HFFc6 (cell line): Measurements from ENCODE around the gene SMIM36. TPM values are rescaled to one million over a fixed set of nuclear protein-coding genes. Genes with fewer than 3 reads are reported as not detected.
"Not testable (repeated sequence)": the region's sequence is repeated elsewhere in the genome, so short reads cannot be mapped to it uniquely, and the experiment has no call there.

Experiments used
- DNase-seq: peaks from one replicate; pipeline ENCODE4 v3.0.0-alpha.2; 2018
- H3K27ac Mint-ChIP-seq: 2 replicates; pipeline ENCODE4 v1.8.0; 2020; ENCODE audit warnings: mild to moderate bottlenecking, mixed read lengths
- H3K27me3 Mint-ChIP-seq: 2 replicates; pipeline ENCODE4 v1.8.0; 2021; ENCODE audit warnings: mild to moderate bottlenecking, moderate library complexity, mixed read lengths; ENCODE audit not compliant: insufficient read depth
- H3K36me3 Mint-ChIP-seq: 2 replicates; pipeline ENCODE4 v1.8.0; 2021; ENCODE audit warnings: low read depth, mixed read lengths
- H3K4me1 Mint-ChIP-seq: 2 replicates; pipeline ENCODE4 v1.8.0; 2020; ENCODE audit warnings: low read depth, mixed read lengths
- H3K4me3 Mint-ChIP-seq: 2 replicates; pipeline ENCODE4 v1.8.0; 2020; ENCODE audit warnings: mild to moderate bottlenecking, moderate library complexity, mixed read lengths
- H3K9me3 Mint-ChIP-seq: 2 replicates; pipeline ENCODE4 v1.8.0; 2020; ENCODE audit warnings: mild to moderate bottlenecking, mixed read lengths
- CTCF ChIP-seq: fragments of 200-600 bp; sonication (generic); IDR thresholded peaks from 2 replicates; pipeline ENCODE4 v1.5.0; 2021; ENCODE audit warnings: antibody characterized with exemption, mild to moderate bottlenecking
- total RNA-seq, 6 experiments: library from RNA; stranded (reverse); fragmentation: NEBNext Ultra II Directional; extraction: Animal tissue kit (Norgen Biotek cat#: 25700); gene quantifications; 2 replicates in 1 of 6; 3 replicates in 5 of 6; pipeline ENCODE4 v1.2.3, GENCODE V29; 2021

Gene SMIM36
- total RNA-seq, 6 experiments from 2014 or later, result not detected

GRCh38 chr17:55448681-55449080, 62.6 kb downstream of the SMIM36 start:
- peak overlapping the region; percentile 58; the same call in 1 of the 2 replicates for H3K27ac Mint-ChIP-seq
- H3K9me3 Mint-ChIP-seq, result no peaks in the 10 kb centered on the region
- peak; percentile 51 for DNase-seq
- no peaks in the 10 kb centered on the region for H3K36me3 Mint-ChIP-seq
- no peak for TF ChIP-seq CTCF
- H3K4me1 Mint-ChIP-seq, result peaks cover 49% of the 10 kb centered on the region
- peak overlapping the region; percentile 43; the same call in 1 of the 2 replicates for H3K4me3 Mint-ChIP-seq
- H3K27me3 Mint-ChIP-seq, result peaks cover 4% of the 10 kb centered on the region

GRCh38 chr17:55446581-55447205, 64.6 kb downstream of the SMIM36 start:
- no peak for DNase-seq
- H3K9me3 Mint-ChIP-seq, result no peaks in the 10 kb centered on the region
- no peaks in the 10 kb centered on the region for H3K36me3 Mint-ChIP-seq
- peaks cover 4% of the 10 kb centered on the region; the same call in 1 of the 2 replicates for H3K27me3 Mint-ChIP-seq
- no peak overlapping the region for H3K4me3 Mint-ChIP-seq
- peaks cover 40% of the 10 kb centered on the region for H3K4me1 Mint-ChIP-seq
- no peak overlapping the region for H3K27ac Mint-ChIP-seq
- no peak for TF ChIP-seq CTCF

- H3K27me3 Mint-ChIP-seq, result not testable (repeated sequence)
Observed at GRCh38 chr17:55446004-55446403, 65.2 kb downstream of the SMIM36 start.

GRCh38 chr17:55444471-55445441, 66.5 kb downstream of the SMIM36 start:
- Mint-ChIP-seq H3K9me3 (no peaks in the 10 kb centered on the region), H3K4me3 (no peak overlapping the region), H3K27me3 (peaks cover 4% of the 10 kb centered on the region; the same call in 1 of the 2 replicates), H3K4me1 (peaks cover 25% of the 10 kb centered on the region), H3K27ac (no peak overlapping the region), H3K36me3 (no peaks in the 10 kb centered on the region)
- DNase-seq, result no peak
- TF ChIP-seq CTCF, result no peak

More at GRCh38 chr17:55446004-55446403, 65.2 kb downstream of the SMIM36 start:
- not testable (repeated sequence) for DNase-seq, H3K27ac Mint-ChIP-seq, H3K4me3 Mint-ChIP-seq, H3K36me3 Mint-ChIP-seq, H3K9me3 Mint-ChIP-seq
- peaks cover 34% of the 10 kb centered on the region for H3K4me1 Mint-ChIP-seq

GRCh38 chr17:55443904-55444303, 67.3 kb downstream of the SMIM36 start:
- no peak overlapping the region for H3K27ac Mint-ChIP-seq
- peaks cover 9% of the 10 kb centered on the region for H3K27me3 Mint-ChIP-seq
- no peaks in the 10 kb centered on the region for H3K36me3 Mint-ChIP-seq
- no peak overlapping the region for H3K4me3 Mint-ChIP-seq
- peaks cover 27% of the 10 kb centered on the region for H3K4me1 Mint-ChIP-seq
- TF ChIP-seq CTCF, result no peak
- no peaks in the 10 kb centered on the region for H3K9me3 Mint-ChIP-seq
- DNase-seq, result no peak
